Measurements from ENCODE around the gene TCAP. TPM values are rescaled to one million over a fixed set of nuclear protein-coding genes. Genes with fewer than 3 reads are reported as not detected.

The TCAP gene
- total and polyA plus RNA-seq, 2 experiments from 2014 or later = 0.43 TPM; not detected in 1

DNA sequence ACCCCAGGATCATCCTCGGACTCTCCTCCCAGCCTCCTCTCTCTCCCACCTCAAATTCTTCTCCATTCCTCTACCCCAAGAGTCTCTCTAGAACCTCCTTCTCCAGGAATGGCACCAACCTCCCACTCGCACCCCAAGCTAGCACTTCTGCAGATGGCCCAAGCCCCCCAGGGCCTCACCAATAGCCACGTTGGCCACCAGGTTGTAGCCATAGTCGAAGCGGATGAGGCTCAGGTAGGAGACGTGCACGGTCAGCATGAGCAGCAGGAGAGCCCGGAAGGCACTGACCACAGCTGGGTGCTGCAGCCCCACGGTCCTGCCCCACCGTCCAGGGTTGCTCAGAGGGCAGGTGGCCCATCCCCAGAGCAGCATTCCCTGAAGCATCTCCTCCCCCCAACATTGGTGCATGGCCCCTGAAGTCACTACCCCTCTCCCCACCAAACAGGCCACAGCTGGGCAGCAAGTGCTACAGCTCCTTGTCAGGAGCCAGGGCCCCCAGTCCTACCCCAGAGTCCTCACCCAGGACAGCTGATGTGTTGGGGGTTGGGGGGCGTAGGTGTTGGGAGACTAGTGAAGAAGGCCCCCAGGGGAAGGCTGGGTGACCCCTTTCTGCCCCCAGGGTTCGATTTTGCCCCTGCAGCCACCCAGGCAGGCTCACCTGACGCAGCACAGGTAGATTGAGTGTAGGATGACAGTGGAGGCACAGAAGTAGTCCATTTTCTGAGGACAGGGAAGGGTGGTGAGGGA, 8.4 kb downstream of the TCAP start:
- no peaks in the 10 kb centered on the region for H3F3A ChIP-seq (ENCODE audit: insufficient read depth)
- H3K27me3 ChIP-seq (replicated peaks; ENCODE audit: insufficient read depth) = peaks cover 18% of the 10 kb centered on the region; the same call in 1 of the 2 replicates
- H3K36me3 ChIP-seq (ENCODE audit: low read depth) = no peaks in the 10 kb centered on the region
- TF ChIP-seq EZH2 (IDR thresholded peaks at IDR 0.05; ENCODE audit: insufficient read depth, poor library complexity, severe bottlenecking) = no peak
- no peak for TF ChIP-seq EZH2phosphoT487 (IDR thresholded peaks at IDR 0.05; ENCODE audit: insufficient read depth, low read depth)
- no peaks in the 10 kb centered on the region for H3K9me2 ChIP-seq (ENCODE audit: insufficient read depth)
- H2AFZ ChIP-seq = no peak overlapping the region
- no peak overlapping the region for H3K4me3 ChIP-seq
- no peaks in the 10 kb centered on the region for H3K4me1 ChIP-seq (ENCODE audit: insufficient read depth)
- DNase-seq = no peak
- H3K4me2 ChIP-seq (ENCODE audit: unreplicated experiment) = no peak overlapping the region
- H3K79me2 ChIP-seq (ENCODE audit: insufficient read depth) = no peaks in the 10 kb centered on the region
- H3K9me3 ChIP-seq (ENCODE audit: low read depth) = no peaks in the 10 kb centered on the region
- H3K27ac ChIP-seq = no peak overlapping the region
- H4K20me1 ChIP-seq (ENCODE audit: insufficient read depth) = no peaks in the 10 kb centered on the region
- 66 to 71% methylated on average over 13 of the region's 13 CpGs for WGBS, 2 experiments (ENCODE audit: low coverage in 1 of 2, low lambda C conversion rate in 2 of 2, missing lambda C conversion rate in 2 of 2)
- in situ Hi-C loops (cut with MboI) = no loop called here
- H3K9ac ChIP-seq = no peak overlapping the region

DNA sequence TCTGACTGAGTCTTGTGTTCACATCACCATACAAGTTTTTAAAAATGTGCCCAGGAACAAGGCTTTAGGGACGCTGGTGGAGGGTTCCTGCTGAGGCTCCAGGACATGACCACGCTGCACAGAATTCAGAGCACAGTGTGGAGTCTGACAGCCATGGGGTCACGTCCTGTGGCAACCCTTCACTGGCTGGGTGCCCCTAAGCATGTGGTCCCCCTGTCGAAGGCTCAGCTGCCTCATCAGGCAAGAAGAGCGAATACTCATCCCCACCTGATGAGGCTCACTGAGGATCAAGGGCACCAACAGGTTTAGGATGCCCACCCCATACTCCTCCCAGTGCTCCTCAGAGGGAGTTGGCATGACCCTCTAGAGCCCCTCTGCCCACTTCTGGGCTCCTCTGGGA, 9.0 kb downstream of the TCAP start:
- WGBS, 2 experiments (ENCODE audit: low coverage in 1 of 2, low lambda C conversion rate in 2 of 2, missing lambda C conversion rate in 2 of 2) = 52 to 53% methylated on average over 5 of the region's 5 CpGs

DNA sequence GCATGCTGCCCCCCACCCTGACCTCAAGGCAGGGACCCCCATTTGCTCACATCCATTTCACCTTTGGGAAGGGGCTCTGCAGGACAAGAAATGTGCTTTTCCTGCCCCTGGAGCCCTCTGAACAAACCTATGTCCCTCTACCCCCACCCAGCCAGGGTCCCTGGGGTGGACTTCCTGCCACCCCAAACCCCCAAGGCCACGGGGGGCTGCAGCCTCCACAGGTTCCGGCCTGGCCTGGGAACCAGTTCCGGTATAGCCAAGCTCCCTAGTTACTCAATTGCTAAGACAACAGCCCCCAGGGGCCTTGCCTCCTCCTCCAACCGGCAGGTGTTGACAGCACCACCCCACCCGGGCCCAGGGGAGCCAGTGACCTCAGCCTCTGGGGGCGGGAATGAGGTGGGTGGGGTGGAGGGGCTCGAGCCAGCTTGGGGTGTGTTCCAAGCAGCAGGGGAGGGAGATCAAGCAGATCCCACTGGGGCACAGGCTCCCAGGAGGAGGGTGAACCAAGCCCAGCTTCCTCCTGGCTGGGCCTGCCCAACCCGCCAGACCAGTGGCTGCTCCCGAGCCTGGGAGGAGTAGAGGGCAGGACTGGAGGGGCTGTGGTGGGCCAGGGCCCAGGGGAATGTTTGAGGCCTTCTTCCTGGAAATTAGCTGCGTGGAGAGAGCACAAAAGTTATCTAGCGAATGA, 9.7 kb downstream of the TCAP start:
- in situ Hi-C loops (cut with MboI) = no loop called here
- no peak for TF ChIP-seq EZH2phosphoT487 (IDR thresholded peaks at IDR 0.05; ENCODE audit: insufficient read depth, low read depth)
- no peak for TF ChIP-seq EZH2 (IDR thresholded peaks at IDR 0.05; ENCODE audit: insufficient read depth, poor library complexity, severe bottlenecking)
- no peaks in the 10 kb centered on the region for H4K20me1 ChIP-seq (ENCODE audit: insufficient read depth)
- no peak overlapping the region for H2AFZ ChIP-seq
- no peak overlapping the region for H3K27ac ChIP-seq
- 0 out of 2 replicates have a peak, but pooled peaks cover 11% of the 10 kb centered on the region for H3K27me3 ChIP-seq (replicated peaks; ENCODE audit: insufficient read depth)
- no peak overlapping the region for H3K4me2 ChIP-seq (ENCODE audit: unreplicated experiment)
- no peak for DNase-seq
- no peaks in the 10 kb centered on the region for H3K79me2 ChIP-seq (ENCODE audit: insufficient read depth)
- no peaks in the 10 kb centered on the region for H3F3A ChIP-seq (ENCODE audit: insufficient read depth)
- H3K4me3 ChIP-seq = no peak overlapping the region
- H3K9ac ChIP-seq = no peak overlapping the region
- WGBS, 2 experiments (ENCODE audit: low coverage in 1 of 2, low lambda C conversion rate in 2 of 2, missing lambda C conversion rate in 2 of 2) = 44 to 53% methylated on average over 9 of the region's 11 CpGs
- no peaks in the 10 kb centered on the region for H3K4me1 ChIP-seq (ENCODE audit: insufficient read depth)
- no peaks in the 10 kb centered on the region for H3K9me2 ChIP-seq (ENCODE audit: insufficient read depth)
- no peaks in the 10 kb centered on the region for H3K9me3 ChIP-seq (ENCODE audit: low read depth)
- H3K36me3 ChIP-seq (ENCODE audit: low read depth) = no peaks in the 10 kb centered on the region

More for the DNA sequence above, 9.0 kb downstream of the TCAP start:
- Histone ChIP-seq H3K36me3 (ENCODE audit: low read depth) (no peaks in the 10 kb centered on the region), H3K9me2 (ENCODE audit: insufficient read depth) (no peaks in the 10 kb centered on the region), H3K4me1 (ENCODE audit: insufficient read depth) (no peaks in the 10 kb centered on the region), H3K27me3 (replicated peaks; ENCODE audit: insufficient read depth) (peaks cover 13% of the 10 kb centered on the region; the same call in 1 of the 2 replicates), H3K9ac (no peak overlapping the region), H3K27ac (no peak overlapping the region), H3K9me3 (ENCODE audit: low read depth) (no peaks in the 10 kb centered on the region), H3K4me3 (no peak overlapping the region), H3F3A (ENCODE audit: insufficient read depth) (no peaks in the 10 kb centered on the region), H4K20me1 (ENCODE audit: insufficient read depth) (no peaks in the 10 kb centered on the region), H3K79me2 (ENCODE audit: insufficient read depth) (no peaks in the 10 kb centered on the region), H2AFZ (no peak overlapping the region), H3K4me2 (ENCODE audit: unreplicated experiment) (no peak overlapping the region)
- TF ChIP-seq EZH2 (IDR thresholded peaks at IDR 0.05; ENCODE audit: insufficient read depth, poor library complexity, severe bottlenecking) = no peak
- no peak for TF ChIP-seq EZH2phosphoT487 (IDR thresholded peaks at IDR 0.05; ENCODE audit: insufficient read depth, low read depth)
- in situ Hi-C loops (cut with MboI) = no loop called here
- DNase-seq = no peak

DNA sequence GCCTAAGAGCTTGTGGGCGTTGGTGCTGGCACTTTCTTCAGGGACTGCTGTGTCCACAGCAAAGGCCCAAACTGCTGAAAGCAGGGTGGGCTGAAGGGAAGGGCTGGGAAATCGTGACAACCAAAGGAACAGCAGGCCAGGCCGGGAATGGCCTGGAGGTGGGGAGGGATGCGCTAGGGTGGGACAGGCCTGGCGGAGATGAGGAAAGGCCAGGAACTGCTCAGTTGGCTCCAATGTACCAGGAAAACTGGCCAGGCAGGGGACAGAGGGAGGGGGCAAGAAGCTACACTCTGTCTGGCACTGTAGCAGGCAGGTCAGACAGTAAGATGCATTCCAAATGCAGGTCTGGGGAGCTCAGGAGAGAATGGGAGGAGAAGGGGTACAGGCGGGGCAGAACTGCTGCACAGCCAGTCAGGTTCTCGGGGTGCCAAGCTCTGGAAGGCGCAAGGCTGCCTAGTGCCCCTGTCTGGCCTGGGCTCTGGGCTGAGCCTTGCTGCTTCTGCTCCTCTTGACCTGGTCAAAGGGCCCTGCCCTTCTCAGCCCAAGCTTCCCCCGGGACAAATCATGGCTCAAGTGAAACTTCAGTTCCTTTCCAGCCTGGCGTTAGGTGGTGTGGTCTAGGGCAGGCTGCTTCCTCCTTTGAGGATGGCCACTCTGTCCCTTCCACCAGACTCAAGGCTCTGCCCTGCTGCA, 10.4 kb downstream of the TCAP start:
- in situ Hi-C loops (cut with MboI) = no loop called here
- no peak for DNase-seq

More for the DNA sequence above, 10.4 kb downstream of the TCAP start:
- H3K27ac ChIP-seq = no peak overlapping the region
- H2AFZ ChIP-seq = no peak overlapping the region
- no peaks in the 10 kb centered on the region for H3F3A ChIP-seq (ENCODE audit: insufficient read depth)
- no peak overlapping the region for H3K4me2 ChIP-seq (ENCODE audit: unreplicated experiment)
- WGBS, 2 experiments (ENCODE audit: low coverage in 1 of 2, low lambda C conversion rate in 2 of 2, missing lambda C conversion rate in 2 of 2) = 83 to 96% methylated on average over 8 to 10 of the region's 10 CpGs
- H3K9me2 ChIP-seq (ENCODE audit: insufficient read depth) = no peaks in the 10 kb centered on the region
- H3K4me3 ChIP-seq = no peak overlapping the region
- no peaks in the 10 kb centered on the region for H3K36me3 ChIP-seq (ENCODE audit: low read depth)
- H3K9ac ChIP-seq = no peak overlapping the region
- no peaks in the 10 kb centered on the region for H3K79me2 ChIP-seq (ENCODE audit: insufficient read depth)
- H3K27me3 ChIP-seq (replicated peaks; ENCODE audit: insufficient read depth) = 0 out of 2 replicates have a peak, but pooled peaks cover 6% of the 10 kb centered on the region
- H3K4me1 ChIP-seq (ENCODE audit: insufficient read depth) = no peaks in the 10 kb centered on the region
- TF ChIP-seq EZH2phosphoT487 (IDR thresholded peaks at IDR 0.05; ENCODE audit: insufficient read depth, low read depth) = no peak
- TF ChIP-seq EZH2 (IDR thresholded peaks at IDR 0.05; ENCODE audit: insufficient read depth, poor library complexity, severe bottlenecking) = no peak
- no peaks in the 10 kb centered on the region for H4K20me1 ChIP-seq (ENCODE audit: insufficient read depth)
- no peaks in the 10 kb centered on the region for H3K9me3 ChIP-seq (ENCODE audit: low read depth)

Data from GM23248 (cell line).